Measurements from ENCODE around the gene SLC5A2.
"Not testable (repeated sequence)": the region's sequence is repeated elsewhere in the genome, so short reads cannot be mapped to it uniquely, and the experiment has no call there.

Gene SLC5A2

GRCh38 chr16:31483081-31483480 is at the start of gene SLC5A2:
SLC5A2 (plus strand) TSS chr16:31483123; CDS start chr16:31483137, 14 bp downstream.
- no peak for DNase-seq

GRCh38 chr16:31435341-31436220 is 47.3 kb upstream of the SLC5A2 start:
- DNase-seq = peak; percentile 35

- no peak for DNase-seq
These were observed 46.5 kb upstream of the SLC5A2 start for GRCh38 chr16:31436221-31437045.

GRCh38 chr16:31438414-31438813 is 44.5 kb upstream of the SLC5A2 start:
- DNase-seq = no peak

- DNase-seq = not testable (repeated sequence)
These were observed 43.9 kb upstream of the SLC5A2 start for GRCh38 chr16:31439023-31439422.

GRCh38 chr16:31439519-31439918 is 43.4 kb upstream of the SLC5A2 start:
- no peak for DNase-seq

GRCh38 chr16:31440516-31441184 is 42.3 kb upstream of the SLC5A2 start:
- DNase-seq = no peak

GRCh38 chr16:31441956-31442355 is 41.0 kb upstream of the SLC5A2 start:
- DNase-seq = no peak

- DNase-seq = not testable (repeated sequence)
These were observed 37.0 kb upstream of the SLC5A2 start for GRCh38 chr16:31445931-31446330.

GRCh38 chr16:31451201-31451600 is 31.7 kb upstream of the SLC5A2 start:
- no peak for DNase-seq

GRCh38 chr16:31451681-31452351 is 31.1 kb upstream of the SLC5A2 start:
- peak; percentile 75 for DNase-seq

- DNase-seq = no peak
These were observed 30.3 kb upstream of the SLC5A2 start for GRCh38 chr16:31452631-31453106.

- DNase-seq = no peak
These were observed 29.4 kb upstream of the SLC5A2 start for GRCh38 chr16:31453255-31454204.

- DNase-seq = no peak
These were observed 27.2 kb upstream of the SLC5A2 start for GRCh38 chr16:31455601-31456314.

- no peak for DNase-seq
These were observed 25.9 kb upstream of the SLC5A2 start for GRCh38 chr16:31456988-31457360.

GRCh38 chr16:31458073-31458843 is 24.7 kb upstream of the SLC5A2 start:
- DNase-seq = peak; percentile 86

GRCh38 chr16:31458844-31459686 is 23.9 kb upstream of the SLC5A2 start, which contains the start of gene ARMC5:
ARMC5 (plus strand) TSS chr16:31459501; CDS start chr16:31459525, 24 bp downstream.
- DNase-seq = peak; percentile 99

GRCh38 chr16:31459687-31460581 is 23.0 kb upstream of the SLC5A2 start:
- peak; percentile 100 for DNase-seq
